HPDE6-E6E7 (cell line): Measurements from ENCODE around the gene METRN.
"Not testable (repeated sequence)": the region's sequence is repeated elsewhere in the genome, so short reads cannot be mapped to it uniquely, and the experiment has no call there.

Experiments used
- DNase-seq: peaks from one replicate; pipeline ENCODE4 v3.0.0; 2011; ENCODE audit warnings: missing footprints; ENCODE audit errors: extremely low spot score

METRN gene

DNA sequence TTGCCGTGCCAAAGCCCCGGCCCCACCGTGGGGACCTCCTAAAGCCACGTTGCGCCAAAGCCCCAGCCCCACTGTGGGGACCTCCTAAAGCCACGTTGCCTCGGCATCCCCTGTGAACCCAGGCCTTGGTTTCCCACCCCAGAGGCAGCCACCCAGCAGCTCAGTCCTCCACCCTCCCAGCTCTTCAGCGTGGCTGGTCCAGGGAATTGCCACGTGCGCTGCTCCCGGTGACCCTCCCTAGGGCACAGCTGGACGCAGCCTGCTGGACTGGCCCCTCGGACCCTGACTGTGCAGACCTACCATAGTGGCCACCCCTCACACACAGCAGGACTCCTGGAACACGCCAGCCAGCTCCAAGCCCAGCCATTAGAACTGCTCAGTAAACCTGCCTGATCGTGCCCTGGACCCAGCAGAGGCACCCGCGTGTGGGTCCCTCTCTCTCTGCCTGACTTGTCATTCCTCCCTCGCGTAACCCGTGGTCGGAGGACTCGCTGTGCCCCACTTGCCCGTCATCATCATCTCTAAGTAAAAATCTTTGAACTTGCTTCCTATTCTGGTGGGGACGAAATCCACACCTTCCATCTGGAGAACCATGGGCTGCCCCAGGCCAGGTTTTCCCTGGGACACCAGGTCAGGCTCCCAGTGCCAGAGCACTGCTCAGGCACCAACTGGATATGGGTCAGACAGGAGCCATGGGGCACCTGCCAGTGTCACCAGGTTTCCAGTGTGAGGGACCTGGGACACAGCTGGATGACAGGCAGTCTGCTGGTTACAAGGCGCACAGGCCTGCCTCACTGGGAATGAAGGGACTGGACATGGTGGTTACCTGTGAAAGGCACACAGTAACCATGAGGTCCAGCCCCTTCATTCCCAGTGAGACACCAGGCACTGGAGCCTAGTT, 20.3 kb downstream of the METRN start:
- no peak for DNase-seq

DNA sequence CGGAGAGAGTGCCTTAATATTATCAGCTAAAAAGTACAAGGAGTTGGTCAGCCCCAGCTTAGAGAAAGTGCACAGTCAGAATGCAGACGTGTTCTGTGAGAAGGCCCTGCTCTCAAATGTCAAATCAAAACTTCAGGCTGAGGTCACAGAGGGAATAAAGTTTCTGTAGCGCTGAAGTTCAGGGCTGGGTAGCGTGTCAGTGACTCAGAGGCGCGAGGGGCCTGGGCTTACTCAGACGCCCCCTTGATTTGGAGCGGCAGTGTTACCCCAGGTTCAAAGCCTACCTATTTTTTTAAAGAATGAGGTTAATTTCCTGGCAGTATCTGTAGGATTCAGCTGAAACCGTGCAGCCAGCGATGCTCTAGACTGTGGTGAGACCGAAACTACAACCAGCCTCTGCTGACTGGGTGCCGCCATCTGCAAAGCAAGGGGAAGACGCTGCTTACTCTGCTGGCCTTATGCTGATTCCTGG, 21.1 kb downstream of the METRN start:
- DNase-seq = no peak

DNA sequence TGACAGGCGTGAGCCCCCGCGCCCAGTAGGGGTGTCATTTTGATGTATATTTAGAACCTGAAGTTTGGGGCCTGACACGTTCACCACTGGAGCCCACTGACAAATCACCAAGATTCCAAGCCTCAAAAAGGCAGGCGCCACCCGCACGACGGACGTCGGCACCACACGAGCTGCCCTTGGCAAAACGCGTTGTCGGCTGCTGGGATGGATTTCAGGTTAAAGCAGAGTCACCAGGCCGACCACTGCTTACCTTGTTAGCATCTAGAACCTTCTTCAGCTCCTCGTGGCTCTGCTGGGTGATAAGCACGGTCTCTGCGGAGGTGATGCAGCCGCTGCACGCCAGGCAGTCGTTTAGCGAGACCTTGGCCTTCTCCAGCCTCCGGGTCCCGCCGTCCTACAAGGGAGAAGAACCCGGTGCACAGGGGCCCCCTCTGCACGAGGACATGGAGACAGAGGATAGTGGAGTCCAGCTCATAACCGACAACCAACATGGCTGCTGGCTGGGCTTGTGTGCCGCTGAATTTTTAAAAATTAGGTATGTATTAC, 22.1 kb downstream of the METRN start:
- no peak for DNase-seq

DNA sequence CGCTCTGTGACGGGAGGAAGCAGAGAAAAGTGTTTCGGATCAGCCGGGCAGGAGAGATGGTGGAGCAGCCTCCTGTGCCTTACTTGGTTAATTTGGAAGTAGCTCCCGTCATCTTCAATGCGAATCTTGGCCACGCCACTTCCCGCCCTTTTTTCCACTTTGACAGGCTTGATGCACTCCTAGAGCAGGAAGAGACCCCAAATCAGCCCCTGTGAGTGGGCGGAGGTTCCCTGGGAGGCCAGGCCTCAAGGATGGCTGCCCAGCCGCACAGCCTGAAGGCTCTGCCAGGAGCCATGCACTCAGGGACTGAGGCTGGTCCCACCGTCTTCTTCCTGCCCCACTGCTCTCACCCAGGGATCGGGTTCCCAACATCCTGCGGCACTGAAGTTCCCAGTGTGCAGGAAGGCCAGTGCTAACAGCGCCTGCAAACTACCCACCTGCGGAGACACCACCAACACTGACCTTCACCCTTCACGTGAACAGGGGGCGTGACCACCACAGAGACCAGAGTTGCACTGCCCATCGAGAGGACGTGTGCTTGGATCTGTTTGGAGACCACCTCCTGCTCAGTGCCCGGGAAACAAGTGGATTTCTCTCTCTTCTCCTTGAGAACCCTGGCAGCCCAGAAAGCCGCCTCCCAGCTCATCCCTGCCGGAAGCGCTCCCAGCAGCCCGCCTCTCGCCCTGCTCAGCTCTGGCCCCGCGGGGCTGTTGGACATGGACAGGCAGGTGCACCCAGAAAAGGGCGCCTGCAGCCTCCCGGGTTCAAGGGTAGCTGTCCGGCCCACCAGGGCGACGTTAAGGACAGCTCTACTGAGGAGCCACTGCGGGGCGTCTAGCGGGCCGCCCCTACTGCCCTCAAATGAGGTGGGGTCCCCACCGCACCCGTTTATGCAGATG, 24.9 kb downstream of the METRN start:
- no peak for DNase-seq

DNA sequence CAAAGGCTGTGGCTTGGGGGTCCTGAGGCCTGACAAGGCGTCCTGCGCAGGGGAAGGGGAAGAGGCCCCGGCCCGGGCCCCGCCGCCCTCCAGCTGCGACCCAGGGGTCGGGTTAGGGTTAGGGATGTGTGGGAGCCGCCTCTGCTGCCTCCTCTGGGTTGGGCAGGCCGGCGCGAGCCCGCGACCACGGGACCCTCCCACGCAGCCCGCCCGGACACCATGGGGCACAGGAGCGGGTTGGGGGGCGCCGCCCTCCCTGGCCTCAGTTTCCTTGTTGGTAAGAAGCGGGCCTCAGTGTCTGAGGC, 25.5 kb downstream of the METRN start:
- DNase-seq = no peak

DNA sequence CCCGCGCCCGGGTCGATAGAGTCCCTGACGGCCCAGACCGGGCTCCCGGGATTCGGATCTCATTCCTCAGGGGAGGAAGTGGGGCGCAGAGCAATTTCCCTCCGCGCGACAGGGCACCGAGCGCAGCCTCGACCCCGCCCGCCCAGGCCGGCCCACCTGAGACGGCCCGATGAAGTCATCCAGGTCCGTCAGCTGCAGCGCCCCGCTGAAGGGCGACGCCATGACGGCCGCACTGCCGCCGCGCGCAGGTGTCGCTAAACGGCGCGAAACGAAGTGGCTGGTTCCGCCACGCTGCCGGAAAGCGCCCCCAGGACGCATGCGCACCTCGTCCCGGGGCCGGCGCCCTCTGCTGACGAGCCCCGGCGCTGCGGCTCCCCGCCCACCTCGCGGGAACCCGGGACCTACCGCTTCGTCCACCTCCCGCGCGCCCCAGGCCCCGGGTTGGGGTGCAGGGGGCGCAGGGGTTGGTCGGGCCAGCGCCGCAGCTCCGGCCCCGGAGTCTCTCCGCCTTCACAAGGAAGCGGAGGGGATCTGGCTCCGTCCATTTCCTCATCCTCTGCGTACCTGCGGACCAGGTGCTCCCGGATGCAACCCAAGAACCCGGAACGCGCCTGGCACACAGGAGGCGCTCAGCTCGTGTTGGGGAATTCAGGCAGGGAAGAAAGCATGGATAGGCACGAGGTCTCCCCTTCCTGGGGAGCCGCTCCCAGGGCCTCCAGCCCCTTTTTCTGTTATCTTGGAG, 26.0 kb downstream of the METRN start, which contains the start of gene CIAO3:
Gene CIAO3, minus strand, starts transcription at position 234 of the 742 bp plus-strand sequence. Its CDS starts 12 bp downstream, at position 222.
- peak; percentile 76 for DNase-seq

DNA sequence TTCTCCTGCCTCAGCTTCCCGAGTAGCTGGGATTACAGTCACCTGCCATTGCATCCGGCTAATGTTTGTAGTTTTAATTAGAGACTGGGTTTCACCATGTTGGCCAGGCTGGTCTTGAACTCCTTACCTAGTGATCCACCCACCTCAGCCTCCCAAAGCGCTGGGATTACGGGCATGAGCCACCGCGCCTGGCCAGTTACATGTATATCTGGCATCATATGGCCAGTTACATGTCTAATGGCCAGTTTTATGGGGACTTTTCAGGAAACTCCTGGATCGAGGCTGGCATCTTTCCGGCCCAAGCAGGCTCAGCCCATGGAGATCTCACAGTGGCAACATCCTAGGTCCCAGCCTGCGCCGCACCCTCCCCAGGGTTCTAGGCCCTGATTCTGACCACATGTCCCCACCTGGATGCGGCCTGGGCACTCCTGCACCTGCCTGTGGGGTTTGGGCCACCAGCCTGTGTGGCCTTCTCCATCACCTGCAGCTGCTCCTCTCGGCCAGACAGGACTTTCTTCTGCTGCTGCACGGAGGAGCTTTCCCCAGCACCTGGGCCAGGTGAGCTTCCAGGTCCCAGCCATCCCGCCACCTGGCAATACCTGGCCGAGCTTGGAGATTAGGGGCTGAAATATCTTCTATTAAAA, 27.2 kb downstream of the METRN start:
- no peak for DNase-seq

DNA sequence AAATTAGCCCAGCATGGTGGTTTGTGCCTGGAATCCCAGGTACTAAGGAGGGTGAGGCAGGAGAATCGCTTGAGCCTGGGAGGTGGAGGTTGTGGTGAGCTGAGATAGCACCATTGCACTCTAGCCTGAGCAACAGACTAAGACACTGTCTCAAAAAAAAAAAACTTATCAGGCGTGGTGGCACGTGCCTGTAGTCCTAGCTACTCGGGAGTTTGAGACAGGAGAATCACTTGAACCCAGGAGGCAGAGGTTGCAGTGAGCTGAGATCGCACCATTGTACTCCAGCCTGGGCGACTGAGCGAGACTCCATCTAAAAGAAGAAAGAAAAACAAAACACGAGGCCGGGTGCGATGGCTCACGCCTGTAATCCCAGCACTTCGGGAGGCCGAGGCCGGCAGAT, 28.0 kb downstream of the METRN start:
- not testable (repeated sequence) for DNase-seq

DNA sequence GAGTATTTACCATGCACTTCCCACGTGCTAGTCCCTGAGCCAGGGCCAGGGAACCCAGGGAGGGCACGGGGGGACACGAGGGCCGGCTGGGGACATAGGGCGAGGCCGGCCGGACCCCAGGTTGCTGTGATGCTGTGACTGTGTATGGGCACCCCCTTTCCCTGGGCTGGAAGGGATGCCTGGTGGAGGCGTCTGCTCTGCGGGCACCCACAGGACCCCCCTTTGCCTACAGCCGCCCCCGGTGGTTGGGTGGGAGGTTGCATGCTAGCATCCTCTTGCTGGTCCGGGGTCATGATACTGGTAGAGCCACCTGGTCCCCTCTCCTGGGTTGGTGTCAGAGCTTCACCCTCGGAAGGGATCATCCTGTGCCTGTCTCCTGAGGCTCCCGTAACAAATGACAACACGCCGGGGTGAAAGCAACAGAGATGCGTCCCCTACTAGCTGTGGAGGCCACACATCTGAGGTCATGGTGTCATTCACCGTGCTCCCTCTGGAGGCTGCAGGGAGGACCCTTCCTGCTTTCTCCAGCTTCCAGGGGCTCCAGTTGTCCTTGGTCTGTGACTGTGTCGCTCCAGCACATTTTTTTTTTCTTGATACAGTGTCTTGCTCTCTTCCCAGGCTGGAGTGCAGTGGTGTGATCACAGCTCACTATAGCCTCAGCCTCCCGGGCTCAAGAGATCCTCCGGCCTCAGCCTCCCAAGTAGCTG, 29.0 kb downstream of the METRN start:
- DNase-seq = no peak

DNA sequence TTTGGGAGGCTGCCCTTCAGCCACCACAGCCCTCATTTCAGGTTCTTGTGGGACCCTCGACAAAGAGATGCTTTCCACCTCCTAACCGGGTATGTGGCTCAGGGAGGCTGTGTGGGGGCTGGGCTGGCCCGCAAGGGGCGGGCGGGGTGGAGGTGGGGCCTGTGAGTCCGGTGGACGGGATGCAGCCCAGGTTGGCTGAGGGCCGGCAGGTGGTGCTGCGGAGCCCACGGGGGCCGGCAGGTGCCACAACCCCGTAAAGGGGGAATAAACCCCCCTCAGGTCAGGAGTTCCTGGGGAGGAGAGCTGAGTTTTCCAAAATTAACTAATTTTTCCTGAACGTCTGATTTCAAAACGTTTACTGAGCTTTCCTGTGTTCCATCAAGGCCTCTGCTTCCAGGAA, 30.8 kb downstream of the METRN start:
- peak; percentile 58 for DNase-seq

DNA sequence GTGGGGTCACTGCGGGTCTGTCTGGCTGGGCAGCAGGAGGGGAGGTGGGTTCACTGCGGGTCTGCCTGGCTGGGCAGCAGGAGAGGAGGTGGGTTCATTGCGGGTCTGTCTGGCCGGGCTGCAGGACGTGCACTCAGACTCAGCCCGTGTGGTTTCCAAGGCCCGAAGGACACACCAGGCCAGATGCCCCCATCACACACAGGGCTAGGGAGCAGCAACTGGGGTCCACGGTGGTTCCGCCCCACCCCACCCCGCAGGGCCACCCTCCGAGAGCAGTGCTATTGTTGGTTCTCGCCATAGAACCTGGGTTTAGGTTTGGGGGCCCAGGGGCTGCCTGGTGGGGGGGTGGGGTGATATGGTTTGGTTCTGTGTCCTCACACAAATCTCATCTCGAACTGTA, 31.7 kb downstream of the METRN start:
- DNase-seq = no peak

DNA sequence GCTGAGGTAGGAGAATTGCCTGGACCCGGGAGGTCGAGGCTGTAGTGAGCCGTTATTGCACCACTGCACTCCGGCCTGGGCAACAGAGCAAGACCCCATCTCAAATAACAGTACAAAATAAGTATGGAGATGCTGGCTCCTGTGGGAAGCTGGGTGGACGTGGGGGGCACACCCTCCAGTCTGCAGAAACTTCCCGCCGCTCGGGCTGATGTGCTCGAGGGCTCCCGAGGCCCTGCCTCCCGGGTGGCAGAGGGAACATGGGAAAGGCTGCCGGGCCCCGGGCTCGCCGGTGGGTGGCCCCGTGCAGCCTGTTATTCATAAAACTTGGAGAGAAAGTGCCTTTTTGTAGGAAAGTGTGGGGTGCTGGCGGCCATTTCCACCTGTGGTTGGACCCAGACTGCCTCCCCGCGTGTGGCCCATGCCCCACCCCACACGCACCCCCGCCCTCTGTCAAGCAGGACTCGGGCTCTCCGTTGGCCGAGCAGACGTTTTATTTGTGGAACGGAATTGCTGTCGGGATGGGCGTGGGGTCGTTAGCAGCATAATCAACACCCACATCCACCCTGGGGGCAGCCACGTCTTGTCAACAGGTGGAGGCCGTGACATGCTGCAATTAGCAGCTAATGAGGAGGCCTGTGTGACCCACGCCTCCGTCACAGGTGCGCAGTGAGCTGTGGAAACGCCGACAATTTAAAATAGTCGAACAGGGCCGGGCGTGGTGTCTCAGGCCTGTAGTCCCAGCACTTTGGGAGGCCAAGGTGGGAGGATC, 33.2 kb downstream of the METRN start:
- no peak for DNase-seq

DNA sequence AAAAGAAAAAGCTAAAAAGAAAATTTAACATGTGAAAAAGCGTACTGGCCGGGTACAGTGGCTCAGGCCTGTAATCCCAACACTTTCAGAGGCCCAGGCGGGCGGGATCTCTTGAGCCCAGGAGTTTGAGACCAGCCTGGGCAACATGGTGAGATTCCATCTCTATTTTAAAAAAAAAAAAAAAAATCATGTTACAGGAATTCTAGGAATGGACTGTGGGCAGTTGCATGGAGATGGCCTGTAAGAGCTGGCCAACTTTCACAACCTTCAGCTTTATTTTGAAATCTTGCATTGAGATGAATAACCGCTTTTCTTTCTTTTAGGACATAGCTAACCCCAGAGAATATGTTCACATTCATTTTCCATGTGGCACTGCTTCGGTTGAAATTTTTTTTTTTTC, 34.1 kb downstream of the METRN start:
- DNase-seq = no peak

DNA sequence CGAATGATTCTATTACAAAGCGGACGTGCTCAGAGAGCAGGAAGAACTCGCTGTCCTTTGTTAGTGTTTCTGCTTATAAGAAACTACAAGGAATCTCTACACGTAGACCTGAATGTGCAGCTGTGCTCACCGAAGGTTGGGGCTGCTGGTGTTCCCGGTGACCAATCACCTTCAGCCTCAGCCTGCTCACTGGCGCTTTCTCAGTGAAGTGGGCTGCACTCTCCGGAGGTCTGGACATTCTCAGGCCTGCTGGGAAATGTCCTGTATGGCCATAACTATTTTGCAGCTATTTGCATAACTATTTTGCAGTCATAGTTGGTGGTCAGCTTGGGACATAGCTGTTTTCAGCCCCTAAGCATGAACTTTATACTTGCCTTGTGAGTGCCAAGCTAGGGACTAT, 35.6 kb downstream of the METRN start:
- DNase-seq = no peak

DNA sequence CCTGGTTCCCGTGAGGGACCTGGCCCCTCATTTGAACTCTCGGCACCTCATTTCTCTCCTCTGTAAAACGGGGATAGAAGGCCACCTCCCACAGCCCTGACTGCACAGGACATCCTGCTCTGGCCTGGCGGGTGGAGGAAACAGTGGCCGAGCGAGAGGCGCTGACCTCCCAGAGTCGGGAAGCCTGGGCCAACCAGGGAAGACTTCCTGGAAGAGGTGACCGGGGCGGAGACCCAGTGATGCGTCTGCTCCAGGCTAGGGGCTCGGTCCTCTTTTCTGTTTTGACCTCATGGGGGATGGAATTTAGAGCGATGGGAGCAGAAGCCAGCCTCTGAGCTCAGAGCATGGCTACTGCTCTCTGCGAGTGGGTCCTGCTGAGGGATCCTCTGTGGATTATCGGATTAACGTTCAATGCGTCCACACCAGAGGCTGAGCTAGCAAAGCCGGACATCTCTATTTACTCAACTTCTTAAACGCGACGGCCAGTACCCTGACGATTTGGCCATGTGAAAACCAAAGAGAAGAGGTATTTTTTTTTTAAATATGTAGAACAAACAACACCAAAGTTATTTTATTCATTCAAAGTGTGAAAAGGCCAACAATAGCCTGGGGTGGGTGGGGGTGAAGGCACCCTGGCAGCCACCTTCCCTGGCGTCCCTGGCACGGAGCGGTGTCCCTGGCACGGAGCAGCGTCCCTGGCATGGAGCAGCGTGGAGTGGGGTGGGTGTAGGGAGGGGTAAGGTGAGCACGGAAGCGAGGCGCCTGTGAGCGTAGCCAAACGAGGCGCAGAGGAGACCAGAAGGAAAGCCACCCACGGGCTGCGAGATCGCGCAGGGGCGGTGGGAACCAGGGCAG, 36.5 kb downstream of the METRN start:
- DNase-seq = no peak

DNA sequence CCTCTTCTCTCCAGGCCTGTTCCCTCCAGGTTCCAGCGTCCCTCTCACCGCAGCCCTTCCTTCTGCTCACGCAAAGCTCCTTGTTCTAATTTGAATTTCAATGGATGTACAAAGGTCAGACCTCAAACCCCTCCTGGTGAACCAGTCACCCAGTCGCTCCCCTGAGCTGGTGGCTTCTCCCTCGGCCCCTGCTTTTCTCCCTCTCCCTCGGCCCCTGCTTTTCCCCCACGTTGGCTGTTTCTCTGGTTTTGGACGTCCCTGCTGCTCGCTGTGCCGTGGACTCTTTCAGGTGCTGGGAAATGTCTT, 37.0 kb downstream of the METRN start:
- no peak for DNase-seq

DNA sequence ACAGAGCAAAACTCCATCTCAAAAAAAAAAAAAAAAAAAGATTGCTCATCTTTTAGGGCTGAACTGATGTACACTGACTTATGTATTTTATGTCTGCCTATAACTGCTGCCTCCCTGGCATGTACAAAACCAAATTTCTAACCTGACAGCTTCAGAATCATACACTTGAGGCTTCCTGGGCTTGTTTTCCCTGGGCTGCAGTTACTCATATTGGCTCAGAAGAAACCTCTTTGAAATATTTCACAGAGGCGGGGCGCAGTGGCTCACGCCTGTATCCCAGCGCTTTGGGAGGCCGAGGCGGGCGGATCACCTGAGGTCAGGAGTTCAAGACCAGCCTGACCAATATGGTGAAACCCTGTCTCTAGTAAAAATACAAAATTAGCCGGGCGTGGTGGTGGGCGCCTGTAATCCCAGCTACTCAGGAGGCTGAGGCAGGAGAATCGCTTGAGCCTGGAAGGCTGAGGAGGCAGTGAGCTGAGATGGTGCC, 39.2 kb downstream of the METRN start:
- DNase-seq = not testable (repeated sequence)

DNA sequence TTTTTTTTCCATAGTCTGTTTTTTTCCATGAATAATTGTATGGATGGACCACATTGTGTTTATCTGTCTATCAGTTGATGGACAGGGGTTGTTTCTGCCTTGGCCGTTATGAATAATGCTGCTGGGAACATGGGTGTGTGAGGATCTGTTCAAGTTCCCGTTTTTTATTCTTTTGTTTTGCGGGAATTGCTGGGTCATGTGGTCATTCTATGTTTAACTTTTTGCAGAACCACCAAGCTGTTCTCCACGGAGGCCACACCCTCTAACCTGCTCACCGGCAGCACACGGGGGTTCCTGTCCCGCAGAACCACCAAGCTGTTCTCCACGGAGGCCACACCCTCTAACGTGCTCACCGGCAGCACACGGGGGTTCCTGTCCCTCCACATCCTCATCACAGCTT, 39.7 kb downstream of the METRN start:
- no peak for DNase-seq

DNA sequence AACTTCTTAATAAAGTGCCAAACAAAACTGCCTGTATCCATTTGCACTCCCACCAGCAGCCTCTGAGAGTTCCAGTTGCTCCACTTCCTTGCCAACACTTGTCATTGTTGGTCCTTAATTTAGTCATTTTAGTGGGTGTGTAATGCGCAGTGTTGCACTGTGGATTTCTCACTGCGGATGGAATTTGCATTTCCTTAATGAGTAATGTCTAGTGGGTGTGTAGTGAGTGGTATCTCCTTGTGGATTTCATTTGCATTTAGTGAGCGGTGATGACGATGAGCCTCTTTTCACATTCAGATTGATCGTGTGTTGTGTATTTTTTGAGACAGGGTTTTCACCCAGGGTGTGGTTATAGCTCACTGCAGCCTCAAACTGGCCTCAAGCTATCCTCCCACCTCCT, 41.5 kb downstream of the METRN start:
- DNase-seq = no peak
